Type B pancreatic cell (in vitro differentiated cells): ENCODE results near the gene ITLN2. TPM values are rescaled to one million over a fixed set of nuclear protein-coding genes. Genes with fewer than 3 reads are reported as not detected.
A peak's percentile ranks its signal among the peaks of the same experiment; 100 is the strongest.

Source experiments
- DNase-seq: peaks from one replicate; pipeline ENCODE4 v3.0.0; 2021; ENCODE audit warnings: mixed read lengths; ENCODE audit not compliant: unreplicated experiment; ENCODE audit errors: extremely low spot score
- H3K27ac Mint-ChIP-seq: 2 replicates; pipeline ENCODE4 v1.8.0; 2021; ENCODE audit warnings: mild to moderate bottlenecking, mixed read lengths
- H3K27me3 Mint-ChIP-seq: 2 replicates; pipeline ENCODE4 v1.8.0; 2021; ENCODE audit warnings: mixed read lengths
- H3K36me3 Mint-ChIP-seq: 2 replicates; pipeline ENCODE4 v1.8.0; 2021; ENCODE audit warnings: mixed read lengths
- H3K4me1 Mint-ChIP-seq: one replicate; pipeline ENCODE4 v1.8.0; 2021; ENCODE audit warnings: mixed read lengths; ENCODE audit not compliant: unreplicated experiment
- H3K4me3 Mint-ChIP-seq: 2 replicates; pipeline ENCODE4 v1.8.0; 2021; ENCODE audit warnings: mild to moderate bottlenecking, mixed read lengths
- H3K9me3 Mint-ChIP-seq: 2 replicates; pipeline ENCODE4 v1.8.0; 2021; ENCODE audit warnings: mixed read lengths
- long read RNA-seq: library from polyadenylated mRNA; unstranded; transcript quantifications from one replicate; pipeline ENCODE4 v2.0.0, GENCODE V29; 2020
- total RNA-seq: library from RNA; stranded (reverse); gene quantifications from 2 replicates; pipeline ENCODE4 v1.2.1, GENCODE V29; 2021; ENCODE audit warnings: low replicate concordance
- TF ChIP-seq, protein P1 (sequence below): fragments of 200-600 bp; sonication (generic); conservative IDR thresholded peaks from 2 replicates; pipeline ENCODE4 v1.5.0; 2021; ENCODE audit warnings: antibody characterized with exemption, mild to moderate bottlenecking

Gene ITLN2
- 0.99 and 1.7 TPM in 2 replicates for total RNA-seq
- long read RNA-seq, partial matches to known transcripts = 4 of 5 reads
- long read RNA-seq, other reads (novel, unspliced or antisense) = 0 of 5 reads

DNA sequence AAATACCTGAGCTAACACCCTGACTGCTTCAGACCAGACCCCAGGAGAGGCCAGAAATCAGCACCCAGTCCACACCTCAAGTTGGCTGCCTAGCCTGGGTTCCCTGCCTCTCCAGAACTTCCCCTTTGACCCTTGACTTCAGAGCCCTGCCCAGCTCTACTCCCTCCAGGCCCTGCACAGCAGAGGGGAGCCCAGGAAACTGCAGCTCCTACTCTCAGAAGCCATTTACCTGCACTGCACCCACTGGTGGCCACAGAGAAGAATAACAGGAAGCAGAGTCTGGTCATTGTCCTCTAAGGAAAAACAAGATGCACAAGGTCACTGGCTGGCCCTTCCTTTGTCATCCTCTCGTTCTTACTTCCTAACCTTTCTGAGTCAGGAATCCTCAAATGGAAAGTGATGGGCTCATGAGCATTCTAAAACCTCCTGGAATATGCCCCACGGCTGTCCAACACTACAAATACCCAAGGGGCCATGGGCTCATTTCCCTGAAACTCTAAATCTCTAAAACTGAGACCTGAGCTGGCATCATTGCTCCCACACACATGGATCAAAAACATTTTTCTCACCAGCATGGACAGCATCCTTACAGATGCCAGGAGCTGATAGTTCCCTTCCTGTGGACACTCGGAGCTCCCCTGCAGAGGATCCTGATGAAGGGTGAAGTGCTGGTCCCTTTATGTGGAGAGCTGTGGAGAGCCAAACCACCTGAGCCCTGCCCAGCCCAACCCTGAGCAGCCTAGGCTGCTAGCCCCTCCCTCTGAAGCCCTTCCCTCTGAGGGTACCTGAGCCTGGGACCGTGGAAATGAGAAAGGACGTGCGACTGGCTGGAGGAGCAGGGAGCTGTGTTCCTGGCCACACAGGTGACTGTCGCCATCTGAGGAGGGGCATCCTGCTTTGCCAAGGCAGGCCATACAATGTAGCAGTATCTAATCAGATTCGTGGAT, at the start of gene ITLN2:
TSS of gene ITLN2 (minus strand) at position 652 of the 947 bp plus-strand sequence. CDS start at position 584, 68 bp downstream.
- TF ChIP-seq, protein P1, sequence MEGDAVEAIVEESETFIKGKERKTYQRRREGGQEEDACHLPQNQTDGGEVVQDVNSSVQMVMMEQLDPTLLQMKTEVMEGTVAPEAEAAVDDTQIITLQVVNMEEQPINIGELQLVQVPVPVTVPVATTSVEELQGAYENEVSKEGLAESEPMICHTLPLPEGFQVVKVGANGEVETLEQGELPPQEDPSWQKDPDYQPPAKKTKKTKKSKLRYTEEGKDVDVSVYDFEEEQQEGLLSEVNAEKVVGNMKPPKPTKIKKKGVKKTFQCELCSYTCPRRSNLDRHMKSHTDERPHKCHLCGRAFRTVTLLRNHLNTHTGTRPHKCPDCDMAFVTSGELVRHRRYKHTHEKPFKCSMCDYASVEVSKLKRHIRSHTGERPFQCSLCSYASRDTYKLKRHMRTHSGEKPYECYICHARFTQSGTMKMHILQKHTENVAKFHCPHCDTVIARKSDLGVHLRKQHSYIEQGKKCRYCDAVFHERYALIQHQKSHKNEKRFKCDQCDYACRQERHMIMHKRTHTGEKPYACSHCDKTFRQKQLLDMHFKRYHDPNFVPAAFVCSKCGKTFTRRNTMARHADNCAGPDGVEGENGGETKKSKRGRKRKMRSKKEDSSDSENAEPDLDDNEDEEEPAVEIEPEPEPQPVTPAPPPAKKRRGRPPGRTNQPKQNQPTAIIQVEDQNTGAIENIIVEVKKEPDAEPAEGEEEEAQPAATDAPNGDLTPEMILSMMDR = peak; percentile 73
- H3K27me3 Mint-ChIP-seq = peaks cover 3% of the 10 kb centered on the region
- H3K4me1 Mint-ChIP-seq = peaks cover 3% of the 10 kb centered on the region
- DNase-seq = no peak
- no peaks in the 10 kb centered on the region for H3K9me3 Mint-ChIP-seq
- no peak within 1 kb of the TSS for H3K4me3 Mint-ChIP-seq
- no peak within 1 kb of the TSS for H3K27ac Mint-ChIP-seq
- no peaks in the 10 kb centered on the region for H3K36me3 Mint-ChIP-seq

DNA sequence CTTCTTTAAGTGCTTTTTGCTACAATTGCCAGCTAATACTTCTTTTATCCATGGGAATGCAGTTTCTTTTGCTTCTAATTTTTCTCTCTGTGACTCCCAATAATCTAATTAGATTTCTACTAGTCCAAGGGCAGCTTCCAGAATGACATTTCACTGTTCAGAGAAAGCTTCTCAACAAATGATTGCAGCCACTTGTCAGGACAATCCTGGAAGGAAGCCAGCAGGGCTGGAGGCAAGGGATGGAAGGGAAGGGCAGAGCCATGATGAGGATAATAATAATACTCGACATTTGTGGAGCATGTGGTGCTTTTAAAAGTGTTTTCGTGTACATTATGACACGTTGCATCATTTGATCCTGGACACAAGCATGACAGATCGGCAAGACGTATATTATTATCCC, 46.9 kb upstream of the ITLN2 start:
- DNase-seq = no peak
- Mint-ChIP-seq H3K4me1 (peaks cover 10% of the 10 kb centered on the region), H3K4me3 (no peak overlapping the region), H3K27me3 (no peaks in the 10 kb centered on the region), H3K9me3 (no peaks in the 10 kb centered on the region), H3K27ac (peak overlapping the region; percentile 22), H3K36me3 (no peaks in the 10 kb centered on the region)
- TF ChIP-seq, protein P1 = no peak

DNA sequence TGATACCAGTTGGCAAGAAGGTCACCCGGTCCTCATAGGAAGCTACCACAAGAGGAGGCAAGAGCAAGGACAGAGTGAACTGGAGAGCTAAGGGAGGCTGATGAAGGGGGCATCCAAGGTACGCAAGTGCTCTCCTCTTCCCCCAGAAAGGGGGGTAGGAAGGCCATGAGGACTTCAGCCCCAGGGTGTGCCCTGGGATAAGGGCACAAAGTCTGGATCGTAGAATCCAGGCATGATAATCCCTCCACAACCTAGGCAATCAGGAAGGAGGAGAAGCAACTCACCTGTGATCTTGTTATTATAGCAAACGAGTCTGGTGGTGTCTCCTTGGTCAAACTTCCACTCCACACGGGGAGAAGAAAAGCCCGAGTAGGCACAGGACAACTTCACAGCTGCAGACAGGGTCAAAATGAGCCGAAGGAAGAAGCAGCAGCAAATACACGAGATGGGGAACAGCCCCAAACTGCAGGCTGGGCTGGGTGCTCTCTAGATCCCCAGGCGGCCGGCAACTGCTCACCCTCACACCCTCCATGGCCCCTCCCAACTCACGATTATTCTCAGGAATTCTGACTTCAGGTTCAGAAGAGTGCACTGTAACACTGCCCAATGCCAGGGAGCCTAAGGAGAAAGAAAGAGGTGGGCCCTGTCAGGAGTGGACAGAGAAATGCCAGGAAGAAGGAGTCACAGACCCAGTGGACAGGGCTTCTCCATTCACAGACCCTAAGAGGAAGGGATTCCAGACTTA, 46.3 kb upstream of the ITLN2 start:
- no peaks in the 10 kb centered on the region for H3K27me3 Mint-ChIP-seq
- peaks cover 10% of the 10 kb centered on the region for H3K4me1 Mint-ChIP-seq
- TF ChIP-seq, protein P1 = no peak
- no peak overlapping the region for H3K27ac Mint-ChIP-seq
- DNase-seq = no peak
- H3K36me3 Mint-ChIP-seq = no peaks in the 10 kb centered on the region
- no peaks in the 10 kb centered on the region for H3K9me3 Mint-ChIP-seq
- H3K4me3 Mint-ChIP-seq = no peak overlapping the region

- no peak overlapping the region for H3K27ac Mint-ChIP-seq
- no peaks in the 10 kb centered on the region for H3K9me3 Mint-ChIP-seq
- DNase-seq = no peak
- TF ChIP-seq, protein P1 = no peak
- H3K4me1 Mint-ChIP-seq = peaks cover 10% of the 10 kb centered on the region
- no peaks in the 10 kb centered on the region for H3K36me3 Mint-ChIP-seq
- no peak overlapping the region for H3K4me3 Mint-ChIP-seq
- no peaks in the 10 kb centered on the region for H3K27me3 Mint-ChIP-seq
Observed at GRCh38 chr1:160999376-160999775, 44.8 kb upstream of the ITLN2 start.

DNA sequence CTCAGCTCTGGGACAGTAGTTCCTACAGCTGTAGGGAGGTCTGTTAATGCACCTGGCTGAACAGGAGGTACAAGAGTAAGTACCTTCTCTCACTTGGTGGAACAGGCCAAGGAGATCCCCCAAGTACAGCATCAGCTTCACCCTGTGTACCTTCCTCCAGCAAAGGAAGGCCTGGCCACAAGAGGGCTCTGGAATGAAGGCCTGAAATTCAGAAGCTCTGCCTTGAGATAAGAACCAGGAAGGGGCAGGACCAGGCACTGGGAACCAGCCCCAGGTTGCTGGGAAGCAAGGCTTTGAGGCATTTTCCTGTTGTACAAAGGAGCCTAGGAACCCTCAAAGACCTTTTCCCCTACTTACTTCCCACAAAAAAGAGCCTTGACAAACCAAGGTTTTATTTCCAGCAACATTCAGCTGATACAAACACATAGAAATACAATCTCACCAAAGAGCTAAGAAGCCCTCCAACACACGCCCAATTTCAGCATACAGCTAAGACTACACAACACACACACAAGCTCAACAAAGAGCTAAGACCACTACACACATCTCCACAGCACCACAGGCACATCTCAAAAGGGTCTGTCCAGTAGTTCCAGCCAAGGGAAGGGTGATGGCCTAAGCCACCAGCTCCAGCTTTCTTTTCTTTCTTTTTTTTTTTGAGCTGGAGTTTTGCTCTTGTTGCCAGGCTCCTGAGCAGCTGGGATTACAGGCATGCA, 42.9 kb upstream of the ITLN2 start:
- Mint-ChIP-seq H3K9me3 (no peaks in the 10 kb centered on the region), H3K27ac (peak overlapping the region; percentile 82), H3K36me3 (no peaks in the 10 kb centered on the region), H3K4me3 (no peak overlapping the region), H3K4me1 (peaks cover 14% of the 10 kb centered on the region), H3K27me3 (no peaks in the 10 kb centered on the region)
- no peak for DNase-seq
- TF ChIP-seq, protein P1 = peak; percentile 70
